ENCODE data around the gene HOXC12. TPM values are rescaled to one million over a fixed set of nuclear protein-coding genes. Genes with fewer than 3 reads are reported as not detected.

Gene HOXC12
- total and polyA plus RNA-seq, 7 donors, result not detected

GRCh38 chr12:53961025-53961761, 6.5 kb downstream of the HOXC12 start:
- Histone ChIP-seq H3K27me3 (peaks cover 86 to 100% (median 100%) of the 10 kb centered on the region in 3 donors), H3K27ac (no peak overlapping the region), H3K36me3 (no peaks in the 10 kb centered on the region), H3K9me3 (no peaks in the 10 kb centered on the region), H3K4me1 (peaks cover 0 to 25% (median 11%) of the 10 kb centered on the region in 4 donors), H3K4me3 (no peak overlapping the region)
- intact Hi-C loops (cut with DNase I), result no loop called here
- 3 to 12% methylated on average over 72 of the region's 72 CpGs for WGBS, 2 donors
- DNase-seq, result no peak
- TF ChIP-seq POLR2AphosphoS5 (IDR thresholded peaks at IDR 0.05) (no peak), CTCF (IDR thresholded peaks at IDR 0.05) (no peak), POLR2A (IDR thresholded peaks at IDR 0.05) (no peak), EP300 (IDR thresholded peaks at IDR 0.05) (no peak)

GRCh38 chr12:53963005-53963404, 8.3 kb downstream of the HOXC12 start:
- no peak overlapping the region for H3K27ac ChIP-seq
- no peak for DNase-seq
- peaks cover 95 to 100% (median 99%) of the 10 kb centered on the region in 3 donors for H3K27me3 ChIP-seq
- no peaks in the 10 kb centered on the region for H3K9me3 ChIP-seq
- intact Hi-C loops (cut with DNase I), result no loop called here
- no peak for TF ChIP-seq POLR2AphosphoS5 (IDR thresholded peaks at IDR 0.05)
- TF ChIP-seq CTCF (IDR thresholded peaks at IDR 0.05), result no peak
- TF ChIP-seq EP300 (IDR thresholded peaks at IDR 0.05), result no peak
- TF ChIP-seq POLR2A (IDR thresholded peaks at IDR 0.05), result no peak
- peaks cover 0 to 29% (median 17%) of the 10 kb centered on the region in 4 donors for H3K4me1 ChIP-seq
- H3K4me3 ChIP-seq, result no peak overlapping the region
- 19 to 28% methylated on average over 7 of the region's 7 CpGs for WGBS, 2 donors
- H3K36me3 ChIP-seq, result no peaks in the 10 kb centered on the region

GRCh38 chr12:53963434-53964314, 9.0 kb downstream of the HOXC12 start:
- no peak for TF ChIP-seq EP300 (IDR thresholded peaks at IDR 0.05)
- TF ChIP-seq CTCF (IDR thresholded peaks at IDR 0.05), result no peak
- no peak for TF ChIP-seq POLR2AphosphoS5 (IDR thresholded peaks at IDR 0.05)
- TF ChIP-seq POLR2A (IDR thresholded peaks at IDR 0.05), result no peak
- intact Hi-C loops (cut with DNase I), result no loop called here
- H3K36me3 ChIP-seq, result no peaks in the 10 kb centered on the region
- 7 to 8% methylated on average over 38 of the region's 38 CpGs for WGBS, 2 donors
- H3K27me3 ChIP-seq, result peaks cover 95 to 100% (median 99%) of the 10 kb centered on the region in 3 donors
- peaks cover 0 to 29% (median 17%) of the 10 kb centered on the region in 4 donors for H3K4me1 ChIP-seq
- no peak for DNase-seq
- H3K27ac ChIP-seq, result no peak overlapping the region
- no peak overlapping the region for H3K4me3 ChIP-seq
- H3K9me3 ChIP-seq, result no peaks in the 10 kb centered on the region

GRCh38 chr12:53964315-53964713, 9.6 kb downstream of the HOXC12 start:
- no peak for DNase-seq
- TF ChIP-seq POLR2A (IDR thresholded peaks at IDR 0.05) (no peak), CTCF (IDR thresholded peaks at IDR 0.05) (no peak), EP300 (IDR thresholded peaks at IDR 0.05) (no peak), POLR2AphosphoS5 (IDR thresholded peaks at IDR 0.05) (no peak)
- intact Hi-C loops (cut with DNase I), result no loop called here
- Histone ChIP-seq H3K4me1 (peaks cover 0 to 29% (median 17%) of the 10 kb centered on the region in 4 donors), H3K9me3 (no peaks in the 10 kb centered on the region), H3K27me3 (peaks cover 95 to 100% (median 98%) of the 10 kb centered on the region in 3 donors), H3K36me3 (no peaks in the 10 kb centered on the region), H3K27ac (no peak overlapping the region), H3K4me3 (no peak overlapping the region)
- whole genome bisulfite sequencing, 2 donors, result 8 to 12% methylated on average over 2 of the region's 2 CpGs
